Measurements from ENCODE around the gene SLC39A2.
"Not testable (repeated sequence)": the region's sequence is repeated elsewhere in the genome, so short reads cannot be mapped to it uniquely, and the experiment has no call there.

SLC39A2 gene, protein sequence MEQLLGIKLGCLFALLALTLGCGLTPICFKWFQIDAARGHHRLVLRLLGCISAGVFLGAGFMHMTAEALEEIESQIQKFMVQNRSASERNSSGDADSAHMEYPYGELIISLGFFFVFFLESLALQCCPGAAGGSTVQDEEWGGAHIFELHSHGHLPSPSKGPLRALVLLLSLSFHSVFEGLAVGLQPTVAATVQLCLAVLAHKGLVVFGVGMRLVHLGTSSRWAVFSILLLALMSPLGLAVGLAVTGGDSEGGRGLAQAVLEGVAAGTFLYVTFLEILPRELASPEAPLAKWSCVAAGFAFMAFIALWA

DNA sequence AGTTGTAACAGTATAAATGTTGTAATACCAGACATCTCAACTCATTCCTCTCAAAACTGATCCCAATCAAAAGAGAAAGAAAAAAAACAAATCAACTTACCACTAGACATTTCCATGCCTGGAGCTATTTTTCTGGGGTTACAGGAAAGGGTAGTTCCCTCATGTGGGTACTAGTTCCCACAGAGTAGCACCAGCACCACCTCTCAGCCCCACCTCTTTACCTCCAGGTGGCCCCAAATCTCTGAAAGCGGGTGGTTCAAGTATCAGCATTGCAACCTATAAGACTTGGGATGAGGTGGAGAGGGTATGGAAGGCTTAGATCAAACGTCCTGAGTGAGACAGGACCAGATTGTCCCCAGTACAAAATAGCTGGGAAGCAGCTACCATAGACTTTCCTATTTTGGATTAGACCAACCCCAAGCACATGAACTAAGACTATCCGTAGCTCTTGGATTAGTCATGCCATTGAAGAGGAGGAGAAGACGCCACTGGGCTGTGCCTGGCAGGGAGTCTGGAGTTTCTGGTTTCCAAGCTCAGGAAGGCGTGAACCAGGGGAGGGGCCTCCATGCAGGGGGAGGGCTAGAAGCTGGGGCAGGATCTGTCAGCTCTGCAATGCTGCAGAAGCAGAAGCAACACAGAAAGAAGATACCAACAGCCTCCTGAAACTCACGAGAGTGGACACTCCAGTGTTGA, at the start of gene SLC39A2:
TSS of gene SLC39A2 (plus strand) at position 620 of the 693 bp plus-strand sequence. CDS start 154 bp downstream, outside the sequence.
- in situ Hi-C loops (cut with MboI; ENCODE audit: low sequenced_read_pairs): no loop called here

DNA sequence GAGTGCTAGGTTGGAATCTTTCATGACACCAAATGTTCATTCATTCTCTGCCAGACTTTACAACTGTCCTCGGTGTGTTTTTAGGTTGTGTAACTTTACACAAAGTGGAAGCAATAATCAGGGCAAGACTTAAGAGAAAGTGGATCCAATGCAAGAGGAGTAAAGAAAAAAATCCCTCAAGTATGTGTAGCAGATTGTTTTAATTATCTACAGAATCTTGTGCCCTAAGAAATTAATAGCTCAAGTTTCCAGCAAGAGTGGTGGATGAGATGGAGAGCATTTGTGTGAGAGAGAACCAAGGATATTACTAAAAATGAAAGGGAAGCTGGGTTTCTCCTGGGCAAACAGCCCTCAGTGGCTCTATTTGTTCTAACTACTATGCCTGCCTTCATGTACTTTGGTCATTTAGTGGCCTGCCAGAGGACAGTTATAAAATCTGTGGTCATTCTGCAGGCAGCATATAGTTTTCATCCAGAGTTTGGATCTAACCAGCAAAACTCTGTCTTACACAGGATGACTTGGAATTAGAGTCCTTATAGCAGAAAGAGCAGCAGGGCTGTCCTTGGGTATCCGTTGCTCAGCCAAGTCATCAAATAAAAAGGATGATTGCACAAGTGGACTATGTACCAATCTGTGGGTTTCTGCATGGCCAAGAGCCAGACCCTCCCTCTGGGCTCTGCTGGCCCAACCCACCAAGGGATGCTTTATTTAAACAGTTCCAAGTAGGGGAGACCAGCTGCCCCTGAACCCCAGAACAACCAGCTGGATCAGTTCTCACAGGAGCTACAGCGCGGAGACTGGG, 44.2 kb upstream of the SLC39A2 start, which contains the start of gene RNASE2:
TSS of gene RNASE2 (plus strand) at position 752 of the 802 bp plus-strand sequence. CDS start 285 bp downstream, outside the sequence.
- in situ Hi-C loops (cut with MboI; ENCODE audit: low sequenced_read_pairs): not testable (repeated sequence)

DNA sequence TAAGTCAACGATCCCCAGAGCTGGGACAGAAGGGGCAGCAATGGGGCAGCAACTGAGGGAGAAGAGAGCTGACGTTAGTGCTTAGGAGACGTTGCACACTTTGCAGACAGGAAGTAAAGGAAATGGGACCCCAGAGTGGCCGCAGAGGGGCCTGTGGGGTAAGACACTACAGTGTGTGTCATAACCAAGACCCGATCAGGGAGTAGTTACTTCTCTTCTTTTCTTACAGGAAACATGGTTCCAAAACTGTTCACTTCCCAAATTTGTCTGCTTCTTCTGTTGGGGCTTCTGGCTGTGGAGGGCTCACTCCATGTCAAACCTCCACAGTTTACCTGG, 43.6 kb upstream of the SLC39A2 start:
- in situ Hi-C loops (cut with MboI; ENCODE audit: low sequenced_read_pairs): not testable (repeated sequence)

DNA sequence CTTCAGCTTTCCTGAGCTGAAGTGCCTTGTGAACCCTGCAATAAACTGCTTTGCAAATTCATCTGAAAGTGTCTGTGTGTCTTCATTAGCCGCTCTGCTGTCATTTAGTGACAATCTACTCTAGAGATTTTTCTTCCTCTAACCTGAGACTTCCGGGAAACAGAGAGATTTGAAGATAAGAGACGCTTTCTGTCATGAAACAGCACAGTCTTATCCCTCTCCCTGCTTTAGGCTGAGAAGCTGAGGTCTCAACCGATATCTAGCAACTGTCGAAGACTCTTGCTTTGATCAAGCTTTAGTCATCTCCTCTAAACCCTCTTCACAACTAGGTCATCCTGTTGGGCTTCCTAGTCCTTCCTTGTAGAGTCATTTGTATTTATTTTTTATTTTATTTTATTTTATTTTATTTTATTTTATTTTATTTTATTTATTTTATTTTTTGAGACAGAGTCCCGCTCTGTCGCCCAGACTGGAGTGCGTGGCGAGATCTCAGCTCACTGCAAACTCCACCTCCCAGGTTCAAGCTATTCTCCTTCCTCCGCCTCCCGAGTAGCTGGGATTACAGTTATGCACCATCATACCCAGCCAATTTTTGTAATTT, 42.6 kb upstream of the SLC39A2 start:
- in situ Hi-C loops (cut with MboI; ENCODE audit: low sequenced_read_pairs): no loop called here

DNA sequence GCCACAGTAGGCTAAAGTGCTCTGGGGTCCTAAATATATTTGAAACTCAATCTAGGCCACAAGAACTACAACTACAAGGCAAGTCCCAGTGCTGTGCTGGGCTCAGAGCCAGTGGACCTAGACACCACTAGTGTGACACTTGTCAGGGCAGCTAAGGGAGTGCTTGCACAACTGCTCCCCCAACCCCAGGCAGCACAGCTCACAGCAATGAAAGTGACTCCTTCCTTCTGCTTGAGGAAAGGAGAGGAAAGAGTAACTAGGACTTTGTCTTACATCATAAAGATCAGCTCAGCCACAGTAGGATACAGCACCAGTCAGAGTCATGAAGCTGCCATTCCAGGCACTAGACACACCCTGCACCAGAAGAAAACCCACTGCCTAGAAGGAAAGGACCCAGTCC, 40.1 kb upstream of the SLC39A2 start:
- in situ Hi-C loops (cut with MboI; ENCODE audit: low sequenced_read_pairs): not testable (repeated sequence)

DNA sequence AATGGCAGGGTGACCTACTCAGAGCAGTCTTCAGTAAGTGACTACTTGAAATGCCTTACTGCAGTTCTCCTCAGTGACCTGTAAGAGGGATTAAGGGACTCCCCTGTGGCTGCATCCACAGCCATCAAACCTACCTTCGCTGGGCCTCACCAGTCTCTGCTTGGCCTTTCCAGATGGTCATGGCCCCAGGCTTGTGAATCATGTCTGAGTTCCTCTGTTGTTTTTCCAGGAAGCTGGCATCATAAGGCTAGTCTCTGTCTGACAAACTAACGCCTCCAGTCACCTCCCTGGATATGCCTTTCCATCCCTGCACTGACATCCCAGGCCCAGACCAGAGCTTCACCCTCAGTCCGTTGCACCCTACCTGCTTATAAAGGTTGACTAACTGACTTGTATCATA, 29.8 kb upstream of the SLC39A2 start:
- in situ Hi-C loops (cut with MboI; ENCODE audit: low sequenced_read_pairs): loop anchor here (10.0 kb wide), 2 partner anchors 115 to 275 kb away; no protein-coding TSS in a partner anchor

DNA sequence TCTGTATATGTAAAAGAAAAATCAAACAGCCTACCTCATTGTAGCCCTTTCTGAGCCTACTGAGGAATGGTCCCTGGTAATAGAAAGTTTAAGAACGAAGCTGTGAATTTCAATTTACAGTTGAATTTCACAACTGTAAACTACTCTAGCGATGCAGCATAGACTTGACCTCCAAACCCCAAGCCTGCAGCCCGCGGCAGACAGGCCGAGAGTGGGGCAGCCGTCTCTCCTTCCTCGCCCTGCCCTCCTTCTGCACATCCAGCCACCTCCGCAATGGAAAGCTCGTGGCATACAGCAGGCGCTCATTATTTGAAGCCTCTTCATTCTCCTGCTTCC, 28.5 kb upstream of the SLC39A2 start:
- in situ Hi-C loops (cut with MboI; ENCODE audit: low sequenced_read_pairs): no loop called here

DNA sequence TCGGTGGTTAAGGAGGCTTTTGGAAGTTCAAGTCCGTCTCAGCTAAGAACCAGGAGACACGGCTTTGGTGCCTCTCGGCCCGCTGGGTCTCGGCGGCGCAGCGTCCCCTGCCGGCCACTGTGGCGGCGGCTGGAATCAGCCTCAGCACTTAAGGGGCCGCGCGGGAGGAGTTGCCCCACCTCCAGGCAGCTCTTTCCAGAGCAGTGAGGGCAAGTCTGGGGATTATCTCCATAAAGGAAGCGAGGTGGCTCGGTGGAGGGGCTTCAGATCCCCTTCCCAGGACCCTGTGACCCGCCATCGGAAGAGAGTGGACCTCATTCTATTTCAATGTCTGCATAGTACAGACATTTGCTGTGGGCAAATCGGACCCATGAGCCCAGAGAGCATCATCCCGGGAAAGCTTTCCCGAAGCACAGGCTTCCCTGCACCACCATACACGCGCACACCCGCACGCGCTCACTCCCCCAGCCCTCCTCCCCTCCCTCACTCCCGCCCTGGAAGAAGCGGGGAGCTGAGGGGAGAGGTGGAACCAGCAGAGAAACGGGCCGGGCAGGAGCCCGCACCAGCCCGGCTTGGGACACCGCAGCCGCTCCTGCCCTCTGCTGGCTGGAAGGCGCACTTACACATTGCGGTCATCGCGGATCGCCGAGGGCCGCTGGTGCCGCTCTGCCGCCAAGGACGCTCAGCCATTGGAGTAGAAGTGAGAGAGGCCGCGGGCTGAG, 27.9 kb upstream of the SLC39A2 start:
- in situ Hi-C loops (cut with MboI; ENCODE audit: low sequenced_read_pairs): no loop called here

DNA sequence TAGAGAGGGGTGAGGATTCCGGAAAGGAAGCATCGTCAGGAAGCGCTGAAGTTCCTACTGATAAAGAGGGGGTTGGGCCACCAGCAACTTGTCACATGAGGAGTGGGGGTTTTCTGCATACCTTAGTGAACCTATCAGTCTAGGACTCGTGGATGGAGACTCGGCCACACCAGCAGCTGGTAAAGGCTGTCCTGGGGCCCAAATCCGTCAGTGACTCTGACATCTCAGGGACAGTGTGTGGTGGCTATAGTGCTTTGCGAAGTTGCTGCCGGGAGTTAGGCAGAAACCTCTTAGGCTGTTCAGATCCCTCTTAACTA, 27.4 kb upstream of the SLC39A2 start:
- in situ Hi-C loops (cut with MboI; ENCODE audit: low sequenced_read_pairs): no loop called here

DNA sequence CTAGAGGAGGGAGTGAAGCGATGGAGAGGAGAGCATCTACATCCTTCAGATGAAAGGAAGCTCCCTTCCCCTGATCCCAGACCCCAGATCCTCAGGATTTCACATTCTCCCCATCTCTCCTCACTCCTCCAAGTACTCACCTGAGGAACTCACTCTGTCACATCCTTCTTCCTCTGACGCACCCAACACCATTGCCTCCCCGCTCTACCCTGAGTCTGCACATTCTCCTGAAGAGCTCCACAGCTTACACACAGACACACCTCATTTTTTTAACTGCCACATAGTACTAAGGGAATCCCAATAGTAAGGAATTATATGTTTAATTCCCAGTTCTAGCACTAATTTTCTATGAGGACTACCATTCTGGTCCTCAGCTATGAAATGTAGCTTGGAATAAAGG, 25.6 kb upstream of the SLC39A2 start:
- in situ Hi-C loops (cut with MboI; ENCODE audit: low sequenced_read_pairs): no loop called here

DNA sequence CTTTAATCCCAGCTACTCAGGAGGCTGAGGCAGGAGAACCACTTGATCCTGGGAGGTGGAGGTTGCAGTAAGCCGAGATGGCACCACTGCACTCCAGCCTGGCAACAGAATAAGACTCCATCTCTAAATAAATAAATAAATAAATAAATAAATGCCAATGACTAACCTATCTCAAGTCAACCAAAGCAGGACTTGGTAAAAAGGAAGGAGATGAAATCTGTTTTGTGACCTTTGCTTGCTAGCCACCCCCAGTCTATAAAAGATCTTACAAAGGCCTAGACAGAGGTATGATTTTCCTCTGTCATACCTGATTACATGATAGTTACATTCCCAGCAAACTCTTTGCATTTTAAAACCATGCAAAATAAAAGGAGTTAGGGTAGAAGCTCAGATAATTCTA, 22.8 kb upstream of the SLC39A2 start:
- in situ Hi-C loops (cut with MboI; ENCODE audit: low sequenced_read_pairs): no loop called here

DNA sequence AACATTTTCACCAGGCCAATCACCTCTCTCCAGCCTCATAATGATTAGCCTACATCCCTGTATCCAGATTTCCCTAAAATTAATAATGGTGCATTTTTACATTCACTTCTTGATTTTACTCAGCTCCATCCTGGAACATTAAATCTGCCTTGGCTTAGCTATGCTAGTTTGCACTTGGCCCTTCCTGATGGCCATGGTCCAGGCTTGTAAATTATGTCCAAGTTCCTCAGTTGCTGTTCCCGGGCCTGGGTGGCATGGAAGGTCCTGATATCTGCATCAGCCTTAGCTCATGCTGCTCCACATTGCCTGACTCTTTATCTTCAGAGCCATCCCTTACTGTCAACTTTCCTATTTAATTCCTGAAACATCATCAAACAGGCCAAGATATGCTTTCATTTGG, 20.4 kb upstream of the SLC39A2 start:
- in situ Hi-C loops (cut with MboI; ENCODE audit: low sequenced_read_pairs): no loop called here

DNA sequence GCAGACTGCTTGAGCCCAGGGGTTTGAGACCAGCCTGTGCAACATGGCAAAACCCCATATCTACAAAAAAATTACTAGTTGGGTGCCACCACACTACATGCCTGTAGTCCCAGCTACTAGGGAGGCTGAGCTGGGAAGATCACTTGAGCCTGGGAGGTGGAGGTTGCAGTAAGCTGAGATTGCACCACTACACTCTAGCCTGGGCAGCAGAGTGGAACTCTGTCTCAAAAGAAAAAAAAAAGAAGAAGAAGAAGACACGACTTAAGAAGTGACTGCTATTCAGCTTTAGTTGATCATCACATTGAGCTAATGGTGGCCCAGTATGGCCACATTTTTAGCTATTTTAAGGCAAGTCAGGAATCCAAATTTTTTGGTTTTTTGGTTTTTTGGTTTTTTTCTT, 18.2 kb upstream of the SLC39A2 start:
- in situ Hi-C loops (cut with MboI; ENCODE audit: low sequenced_read_pairs): no loop called here

DNA sequence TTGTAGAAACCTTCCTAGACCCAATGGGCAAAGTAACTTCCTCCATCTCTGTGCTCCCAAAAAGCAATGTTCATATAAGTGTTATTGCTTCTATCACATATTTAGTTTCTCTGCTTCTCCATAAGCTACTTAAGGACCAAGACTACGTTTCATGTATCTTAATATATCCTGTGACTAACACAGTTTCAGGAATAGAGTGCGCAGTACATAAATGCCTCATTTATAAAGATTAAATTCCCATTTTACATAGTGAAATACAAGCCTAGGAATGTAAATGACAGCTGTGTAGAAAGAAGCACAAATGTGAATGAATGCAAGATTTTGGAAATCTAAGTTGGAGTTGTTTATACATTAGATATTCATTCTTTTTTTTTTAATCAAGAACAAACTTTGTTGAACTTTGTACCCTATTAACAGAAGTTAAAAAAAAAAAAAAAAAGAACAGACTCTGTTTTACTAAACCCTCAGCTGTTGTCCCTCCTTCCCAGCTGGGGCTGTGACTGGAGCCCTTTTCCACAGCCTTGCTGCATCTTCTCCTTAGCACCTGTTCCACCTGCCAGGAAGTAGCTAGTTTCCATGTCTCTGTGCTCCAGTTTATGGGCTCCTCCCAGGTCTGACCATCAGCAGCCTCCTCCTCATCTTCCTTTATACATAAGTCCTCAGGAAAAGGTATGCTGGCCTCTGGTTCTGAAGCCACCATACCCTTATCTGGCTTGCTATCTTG, 16.3 kb upstream of the SLC39A2 start:
- in situ Hi-C loops (cut with MboI; ENCODE audit: low sequenced_read_pairs): no loop called here

DNA sequence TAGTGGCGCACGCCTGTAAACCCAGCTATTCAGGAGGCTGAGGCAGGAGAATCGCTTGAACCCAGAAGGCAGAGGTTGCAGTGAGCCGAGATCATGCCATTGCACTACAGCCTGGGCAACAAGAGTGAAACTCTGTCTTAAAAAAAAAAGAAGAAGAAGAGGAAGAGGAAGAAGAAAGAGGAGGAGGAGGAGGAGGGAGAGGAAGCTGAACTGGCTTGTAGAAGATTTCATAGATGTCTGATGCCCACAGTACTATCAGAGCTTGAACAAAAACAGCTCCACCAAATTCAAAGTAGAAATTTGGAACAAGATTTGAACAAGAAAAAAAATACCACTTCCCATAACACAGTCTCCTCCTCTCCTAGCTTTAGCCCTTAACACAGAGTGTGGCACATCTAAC, 13.4 kb upstream of the SLC39A2 start:
- in situ Hi-C loops (cut with MboI; ENCODE audit: low sequenced_read_pairs): not testable (repeated sequence)

DNA sequence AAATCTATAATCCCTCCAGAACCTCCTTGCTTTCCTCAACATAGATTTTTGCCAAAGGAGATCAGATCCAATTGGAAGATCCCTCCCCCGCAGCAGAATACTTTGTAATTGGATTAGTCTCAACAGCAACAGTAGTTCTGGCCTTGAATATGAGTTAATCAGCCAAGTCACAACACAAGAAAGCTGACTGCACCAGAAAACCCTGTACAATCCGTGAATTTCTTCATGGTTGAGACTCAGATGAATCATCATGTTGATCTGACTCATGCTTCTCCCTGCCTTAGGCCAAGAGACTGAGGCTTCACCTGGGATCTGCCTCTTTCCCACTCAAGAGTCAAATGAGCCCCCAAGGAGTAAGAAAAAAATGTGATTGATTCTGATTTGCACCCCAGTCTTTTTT, 12.3 kb upstream of the SLC39A2 start:
- in situ Hi-C loops (cut with MboI; ENCODE audit: low sequenced_read_pairs): no loop called here

DNA sequence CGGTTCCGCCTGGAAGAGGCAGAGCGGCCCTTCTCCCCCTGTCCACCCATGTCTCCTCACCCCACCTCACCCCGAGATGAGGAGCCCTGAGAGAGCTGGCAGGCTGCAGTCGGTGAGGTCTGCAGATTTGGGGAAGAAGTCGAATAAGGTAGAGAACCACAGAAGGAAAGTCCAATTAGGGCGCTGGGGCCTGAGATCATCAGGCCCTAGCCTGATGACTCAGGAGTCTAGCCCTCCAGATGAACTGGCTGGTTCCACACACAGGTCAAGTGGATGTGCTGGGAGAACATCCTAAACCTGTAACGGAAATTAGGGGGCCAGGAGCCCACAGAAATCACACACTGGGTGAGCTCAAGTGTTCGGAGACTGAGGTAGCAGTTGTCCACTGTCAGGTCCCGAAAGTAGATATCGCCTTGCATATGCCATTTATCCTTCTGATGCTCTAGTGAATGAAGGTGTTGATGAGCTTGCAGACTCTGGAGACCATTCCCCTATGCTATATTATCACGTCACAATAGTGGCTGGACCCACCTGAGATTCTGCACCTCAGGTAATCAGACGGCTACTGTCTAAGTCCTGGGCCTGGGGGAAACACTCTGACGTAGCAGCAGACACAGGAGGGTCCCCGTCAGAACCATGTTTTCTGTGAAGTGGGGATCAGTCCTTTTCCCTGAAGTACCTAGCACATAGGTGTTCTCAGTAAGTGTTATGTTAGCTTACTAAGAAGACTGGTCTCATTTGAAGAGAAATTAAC, 10.2 kb upstream of the SLC39A2 start:
- in situ Hi-C loops (cut with MboI; ENCODE audit: low sequenced_read_pairs): no loop called here

DNA sequence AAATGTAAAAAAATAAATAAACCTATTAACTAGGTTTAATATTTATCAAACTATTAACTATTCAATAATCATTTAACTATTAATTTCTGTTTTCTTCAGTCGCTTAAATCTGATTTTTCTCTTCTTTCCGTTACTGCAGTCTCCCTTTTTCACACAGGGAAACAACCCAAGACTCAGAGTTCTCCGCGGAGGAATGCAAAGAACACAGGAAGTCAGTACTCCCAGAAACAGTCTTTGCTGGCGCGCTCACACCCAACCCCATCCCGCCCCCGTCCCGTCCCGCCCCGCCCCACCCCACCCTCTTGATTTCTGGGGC, 9.7 kb upstream of the SLC39A2 start:
- in situ Hi-C loops (cut with MboI; ENCODE audit: low sequenced_read_pairs): no loop called here

DNA sequence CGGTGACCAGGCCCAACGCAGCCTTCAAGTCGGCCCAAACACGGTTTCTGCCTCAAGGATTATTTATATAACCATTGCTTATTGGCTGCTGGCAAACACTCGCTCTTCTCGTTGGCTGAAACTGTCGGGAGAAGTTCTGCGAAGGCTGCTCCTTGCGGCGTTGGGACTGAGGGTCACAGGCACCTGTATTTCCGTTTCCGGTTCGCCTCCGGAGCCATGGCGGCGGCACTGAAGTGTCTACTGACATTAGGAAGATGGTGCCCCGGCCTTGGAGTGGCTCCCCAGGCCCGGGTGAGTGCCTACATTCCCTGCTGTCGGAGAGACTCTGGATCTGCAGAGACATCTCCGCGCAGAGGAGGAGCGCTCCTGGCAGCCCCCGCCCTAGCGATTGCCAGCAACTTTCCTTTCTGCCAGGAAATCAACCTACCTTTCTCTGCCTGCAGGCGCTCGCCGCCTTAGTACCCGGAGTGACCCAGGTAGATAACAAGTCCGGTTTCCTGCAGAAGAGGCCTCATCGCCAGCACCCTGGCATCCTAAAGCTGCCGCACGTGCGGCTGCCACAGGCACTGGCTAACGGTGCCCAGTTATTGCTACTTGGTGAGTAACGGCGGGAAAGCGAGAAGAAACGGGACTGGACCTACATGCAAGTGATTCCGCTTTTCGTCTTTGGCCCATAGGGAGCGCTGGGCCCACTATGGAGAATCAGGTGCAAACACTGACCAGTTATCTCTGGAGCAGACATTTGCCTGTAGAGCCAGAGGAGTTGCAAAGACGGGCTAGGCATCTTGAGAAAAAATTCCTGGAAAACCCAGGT, 9.1 kb upstream of the SLC39A2 start, which contains the start of gene METTL17:
TSS of gene METTL17 (plus strand) at position 194 of the 814 bp plus-strand sequence. CDS start at position 217, 23 bp downstream.
- in situ Hi-C loops (cut with MboI; ENCODE audit: low sequenced_read_pairs): no loop called here
